Stimulated activated CD4-positive, alpha-beta T cell treated with anti-CD3 and anti-CD28 coated beads, Interleukin-12 subunit alpha, Interleukin-12 subunit beta, amount 100 ng/mL, for 24 hours (primary cell): ENCODE measurements around the gene OLFML2A.

Experiments used
- DNase-seq, 2 experiments: peaks; one replicate each; pipeline ENCODE4 v3.0.0-alpha.2; 2020; ENCODE audit warnings: low read depth in 2 of 2

OLFML2A gene

DNA sequence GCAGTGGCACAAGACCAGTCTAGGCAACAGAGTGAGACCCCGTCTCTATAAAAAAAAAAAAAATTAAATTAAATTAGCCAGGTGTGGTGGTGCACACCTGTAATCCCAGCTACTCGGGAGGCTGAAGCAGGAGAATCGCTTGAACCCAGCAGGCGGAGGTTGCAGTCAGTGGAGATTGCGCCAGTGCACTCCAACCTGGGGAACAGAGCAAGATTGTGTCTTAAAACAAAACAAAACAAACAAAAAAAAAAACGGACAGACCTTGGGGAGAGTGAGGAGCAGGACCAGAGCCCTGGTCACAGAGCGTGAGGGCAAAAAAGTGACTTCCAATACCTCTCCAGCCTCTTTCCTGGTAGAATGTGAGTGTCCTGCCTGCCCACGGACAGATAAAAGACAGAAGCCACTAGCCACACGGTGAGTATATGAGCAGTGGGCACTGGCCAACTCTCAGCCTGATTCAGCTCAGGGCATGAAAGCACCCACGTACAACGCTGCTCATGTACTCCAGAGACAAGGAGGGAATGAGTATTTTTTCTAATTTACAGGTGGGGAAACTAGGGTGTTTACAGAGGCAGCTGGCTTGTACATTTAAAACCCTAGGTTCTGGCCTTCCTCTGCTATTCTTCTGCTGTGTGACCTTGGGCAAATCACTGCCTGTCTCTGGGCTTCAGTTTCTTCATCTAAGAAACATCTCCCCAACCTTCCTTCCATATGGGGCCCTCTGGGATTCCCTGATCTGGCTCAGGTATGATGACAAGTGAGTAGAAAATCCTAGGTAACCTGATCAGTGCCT, 1.8 kb downstream of the OLFML2A start:
- no peak for DNase-seq

DNA sequence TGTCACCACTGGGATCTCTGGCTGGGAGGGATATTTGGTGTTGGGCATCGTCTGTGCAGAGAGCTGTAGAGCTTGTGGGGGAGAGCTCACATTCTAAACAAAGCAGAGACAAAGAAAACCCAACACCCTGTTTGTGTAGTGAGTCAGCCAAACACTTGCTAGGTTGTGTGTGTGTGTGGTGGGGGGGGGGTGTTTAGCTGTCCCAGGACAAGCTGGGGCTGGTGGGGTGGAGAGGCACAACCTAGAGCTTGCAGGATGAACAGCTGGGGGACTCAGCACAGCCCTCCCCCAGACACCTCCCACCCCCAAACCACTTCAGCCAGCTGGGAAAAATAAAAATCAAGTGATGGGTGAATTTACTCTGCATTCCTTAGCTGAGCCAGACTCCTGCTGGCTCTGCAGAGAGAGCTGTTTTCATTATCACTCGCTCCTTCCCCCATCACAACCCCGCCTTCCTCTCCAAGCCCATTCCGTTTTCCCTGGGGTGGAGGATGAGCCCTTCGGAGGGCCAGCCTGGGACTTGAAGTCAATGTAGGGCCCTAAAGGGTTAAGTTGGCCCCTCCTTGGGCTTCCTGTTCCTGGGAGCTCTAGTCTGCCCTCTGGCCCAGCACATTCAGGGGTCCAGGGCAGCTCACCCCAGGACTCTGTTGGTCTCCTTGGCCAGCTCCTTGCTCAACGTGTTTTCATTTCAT, 2.6 kb downstream of the OLFML2A start:
- no peak for DNase-seq

DNA sequence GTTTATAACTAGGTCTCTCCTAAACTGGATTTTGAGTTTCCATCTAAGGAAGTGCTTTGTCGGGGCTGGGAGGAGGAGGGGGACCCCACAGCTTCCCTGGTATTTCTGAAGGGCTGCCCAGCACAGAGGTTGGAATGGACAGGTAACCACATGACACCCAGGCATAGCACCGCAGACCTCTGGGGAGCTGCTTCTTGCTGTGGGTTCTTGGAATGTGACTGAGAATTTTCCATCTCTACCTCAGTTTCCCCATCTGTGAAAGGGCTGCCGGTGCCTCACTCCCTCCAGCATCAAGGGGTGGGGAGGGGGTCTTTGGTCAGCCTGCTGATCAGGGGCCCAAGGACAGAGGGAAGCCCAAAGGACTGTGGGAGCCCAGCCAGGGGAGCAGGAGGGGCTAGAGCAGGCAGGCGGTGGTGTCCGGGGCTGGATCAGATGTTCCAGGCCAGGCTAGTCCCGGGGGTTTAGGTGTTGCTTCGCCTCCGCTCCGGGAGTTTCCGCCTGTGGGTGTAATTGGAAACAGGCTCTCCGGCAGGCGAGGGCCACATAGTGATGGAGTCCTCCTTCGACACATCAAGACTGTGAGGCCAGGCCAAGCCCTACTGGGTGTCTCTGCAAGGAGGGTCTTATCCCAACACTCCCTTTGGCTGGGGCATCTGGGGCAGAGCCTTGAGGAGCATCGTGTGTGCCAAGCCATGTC, 3.3 kb downstream of the OLFML2A start:
- no peak for DNase-seq

DNA sequence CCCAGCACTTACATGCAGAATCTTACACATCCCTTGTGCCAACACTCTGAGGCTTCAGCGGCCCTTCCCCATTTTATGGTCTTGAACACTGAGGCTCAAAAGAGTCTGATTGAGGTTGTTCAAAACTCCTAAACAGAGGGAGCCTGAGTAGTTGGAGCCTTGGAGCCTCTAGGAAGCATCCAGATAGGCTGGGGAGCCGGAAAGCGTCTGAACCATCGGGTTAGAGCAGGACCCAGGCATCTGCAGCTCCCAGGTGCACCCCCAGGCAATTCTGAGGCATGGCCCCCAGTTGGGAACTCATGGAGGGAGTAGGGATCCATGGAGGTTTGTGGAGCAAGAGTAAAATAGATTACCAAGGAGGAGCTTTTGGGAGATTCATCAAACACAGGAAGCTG, 3.8 kb downstream of the OLFML2A start:
- no peak for DNase-seq

DNA sequence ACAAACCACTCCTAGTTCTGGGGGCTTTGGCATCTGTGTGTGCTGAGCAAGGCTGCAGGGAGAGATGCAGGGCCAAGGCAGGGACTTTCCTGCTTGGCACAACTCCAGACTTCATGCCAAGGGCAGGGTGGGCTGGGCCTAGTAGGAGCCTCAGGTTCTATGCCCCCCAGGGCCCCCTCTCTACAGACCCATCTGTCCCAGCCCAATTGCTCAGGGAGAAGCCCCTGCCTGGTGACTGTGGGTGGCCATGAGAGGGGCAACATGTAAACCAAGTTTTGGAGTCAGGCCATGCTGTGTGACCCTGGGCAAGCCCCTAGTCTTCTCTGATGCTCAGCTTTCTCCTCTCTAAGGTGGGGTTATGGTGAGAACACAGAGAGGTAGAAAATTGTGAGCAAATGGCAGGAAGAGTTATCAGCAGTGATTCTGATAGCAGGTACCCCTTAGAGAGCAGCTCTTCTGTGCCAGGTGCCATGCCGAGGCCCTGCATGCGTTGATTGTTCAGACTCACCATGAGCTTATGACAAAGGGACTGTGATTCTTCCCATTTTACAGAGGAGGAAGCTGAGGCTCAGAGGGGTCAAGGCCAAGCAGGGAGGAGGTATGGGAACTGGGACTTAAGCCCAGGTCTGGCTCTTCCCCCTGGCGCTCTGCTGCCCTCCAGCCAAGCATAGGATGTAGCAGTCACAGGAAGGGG, 5.2 kb downstream of the OLFML2A start:
- DNase-seq: no peak

DNA sequence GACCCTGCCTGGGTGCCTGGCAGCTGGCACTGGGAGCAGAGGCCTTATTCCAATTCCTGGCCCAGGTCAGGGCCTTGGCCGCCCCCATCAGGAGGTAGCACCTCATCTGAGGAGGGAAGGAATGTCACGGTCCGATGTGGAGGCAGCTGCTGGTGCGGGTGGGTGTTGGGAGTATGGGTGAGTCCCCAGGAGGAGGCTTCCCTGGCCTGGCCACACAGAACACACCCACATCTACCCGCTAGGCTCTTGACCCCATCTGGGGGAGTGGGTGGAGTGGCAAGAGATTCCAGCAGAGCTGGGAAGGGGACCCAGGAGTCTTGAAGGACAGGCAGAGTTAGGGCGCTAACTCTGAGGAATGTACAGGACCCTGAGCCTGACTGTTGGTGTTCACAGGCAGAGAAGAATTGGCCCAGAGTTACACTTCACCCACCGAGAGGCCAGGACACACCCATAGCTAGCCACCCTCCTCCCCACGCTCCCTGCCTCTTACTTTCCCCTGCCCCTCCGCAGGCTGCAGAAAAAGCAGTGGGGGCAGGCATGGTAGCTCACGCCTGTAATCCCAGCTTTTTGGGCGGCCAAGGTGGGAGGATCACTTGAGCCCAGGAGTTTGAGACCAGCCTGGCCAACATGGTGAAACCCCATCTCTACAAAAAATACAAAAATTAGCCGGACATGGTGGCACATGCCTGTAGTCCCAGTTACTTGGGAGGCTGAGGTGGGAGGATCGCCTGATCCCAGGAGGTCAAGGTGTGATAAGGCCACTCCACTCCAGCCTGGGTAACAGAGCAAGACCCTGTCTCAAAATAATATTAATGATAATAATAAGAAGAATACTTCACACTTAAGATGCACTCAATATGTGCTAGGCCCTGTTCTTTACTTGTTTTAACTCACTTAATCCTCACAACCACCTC, 6.0 kb downstream of the OLFML2A start:
- DNase-seq: no peak

DNA sequence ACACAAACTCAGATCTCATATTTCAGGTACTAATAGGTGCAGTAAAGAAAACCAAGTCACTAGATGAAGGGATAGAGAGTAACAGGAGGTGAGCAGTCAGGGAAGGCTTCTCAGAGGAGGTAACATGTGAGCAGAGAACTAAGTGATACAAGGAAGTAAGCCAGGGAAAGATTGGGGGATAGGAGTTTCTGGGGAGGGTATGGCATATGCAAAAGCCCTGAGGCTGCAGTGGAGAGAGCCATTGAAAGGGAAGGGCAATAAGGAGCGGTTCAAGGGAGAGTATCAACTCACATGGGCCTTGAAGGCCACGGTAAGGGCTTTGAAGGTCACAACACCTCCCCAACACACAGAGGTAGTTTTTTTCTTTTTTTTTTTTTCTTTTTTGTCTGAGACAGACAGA, 6.9 kb downstream of the OLFML2A start:
- no peak for DNase-seq

DNA sequence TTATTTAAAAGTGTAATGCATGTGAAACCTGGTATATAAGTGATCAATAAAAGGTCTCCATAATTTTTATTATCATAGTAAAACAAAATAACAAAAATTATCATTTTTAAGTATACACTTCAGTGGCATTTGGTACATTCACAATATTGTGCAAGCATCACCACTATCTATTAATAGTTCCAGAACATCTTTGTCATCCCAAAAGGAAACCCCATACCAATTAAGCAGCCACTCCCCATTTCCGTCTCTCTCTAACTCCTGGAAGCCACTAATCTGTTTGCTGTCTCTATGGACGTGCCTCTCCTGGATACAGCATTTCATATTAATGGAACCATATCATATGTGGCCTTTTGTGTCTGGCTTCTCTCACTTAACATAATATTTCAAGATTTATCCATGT, 7.6 kb downstream of the OLFML2A start:
- DNase-seq: no peak

DNA sequence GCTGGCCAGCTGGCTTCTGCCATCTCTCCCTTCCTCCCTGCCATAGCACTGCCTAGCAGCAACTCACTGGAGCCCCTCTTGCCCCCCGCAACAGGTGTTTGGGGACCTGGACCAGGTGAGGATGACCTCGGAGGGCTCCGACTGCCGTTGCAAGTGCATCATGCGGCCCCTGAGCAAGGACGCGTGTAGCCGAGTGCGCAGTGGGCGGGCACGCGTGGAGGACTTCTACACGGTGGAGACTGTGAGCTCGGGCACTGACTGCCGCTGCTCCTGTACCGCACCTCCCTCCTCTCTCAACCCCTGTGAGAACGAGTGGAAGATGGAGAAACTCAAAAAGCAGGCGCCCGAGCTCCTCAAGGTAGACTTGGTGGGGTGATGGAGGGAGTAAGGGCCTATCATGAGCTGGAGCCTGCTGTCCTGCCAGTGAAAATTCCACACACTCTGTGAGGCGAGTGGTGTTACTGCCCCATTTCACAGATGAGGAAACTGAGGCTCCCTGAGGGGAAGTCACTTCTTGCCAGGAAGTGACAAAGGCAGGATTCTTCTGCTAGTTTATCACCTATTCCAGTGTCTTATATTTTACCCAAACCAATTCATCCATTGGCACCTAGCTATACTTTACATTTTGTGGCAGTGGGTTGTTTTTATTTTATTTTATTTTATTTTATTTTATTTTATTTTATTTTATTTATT, 10.1 kb downstream of the OLFML2A start:
- no peak for DNase-seq

DNA sequence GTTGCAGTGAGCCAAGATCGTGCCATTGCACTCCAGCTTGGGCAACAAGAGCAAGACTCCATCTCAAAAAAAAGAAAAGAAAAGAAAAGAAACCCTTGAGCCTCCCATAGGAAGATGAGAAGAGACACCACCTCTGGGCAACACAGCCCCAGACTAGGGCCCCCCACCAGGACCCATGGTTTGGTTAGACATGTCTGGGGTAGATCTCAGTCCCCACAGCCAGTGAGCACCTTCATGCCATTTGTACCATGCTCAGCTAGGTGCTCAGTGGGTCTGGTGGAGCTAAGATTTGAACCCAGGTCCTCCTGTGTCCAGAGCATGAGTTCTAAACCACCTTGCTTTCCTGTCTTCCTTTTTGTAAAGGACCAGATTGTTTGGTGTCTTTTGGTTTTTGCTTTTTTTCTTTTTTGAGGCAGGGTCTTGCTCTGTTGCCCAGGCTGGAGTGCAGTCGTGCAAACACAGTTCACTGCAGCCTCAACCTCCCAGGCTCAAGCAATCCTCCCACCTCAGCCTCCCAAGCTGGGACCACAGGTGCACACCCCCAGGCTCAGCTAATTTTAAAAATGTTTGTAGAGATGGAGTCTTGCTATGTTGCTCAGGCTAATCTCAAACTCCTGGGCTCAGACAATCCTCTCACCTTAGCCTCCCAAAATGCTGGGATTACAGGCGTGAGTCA, 11.7 kb downstream of the OLFML2A start:
- DNase-seq: no peak

DNA sequence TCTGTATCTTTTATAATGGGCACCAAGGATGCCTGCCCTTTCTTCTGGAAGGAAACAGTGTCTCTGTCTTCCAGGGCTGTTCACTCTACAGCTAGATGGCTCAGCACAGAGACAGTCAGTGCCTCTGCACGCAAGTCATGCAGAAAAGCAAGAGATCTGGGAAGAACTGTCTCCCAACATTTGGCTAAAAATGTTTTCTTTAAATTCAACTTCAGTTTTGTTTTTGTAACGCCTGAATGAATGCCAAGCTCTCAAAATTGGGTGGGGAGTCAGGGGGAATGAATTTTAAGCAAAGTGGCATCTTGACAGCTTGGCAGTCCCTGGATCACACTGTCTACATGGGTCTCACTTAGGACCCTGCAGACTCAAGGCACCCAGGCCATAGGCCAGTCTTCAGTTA, 12.6 kb downstream of the OLFML2A start:
- DNase-seq: no peak

DNA sequence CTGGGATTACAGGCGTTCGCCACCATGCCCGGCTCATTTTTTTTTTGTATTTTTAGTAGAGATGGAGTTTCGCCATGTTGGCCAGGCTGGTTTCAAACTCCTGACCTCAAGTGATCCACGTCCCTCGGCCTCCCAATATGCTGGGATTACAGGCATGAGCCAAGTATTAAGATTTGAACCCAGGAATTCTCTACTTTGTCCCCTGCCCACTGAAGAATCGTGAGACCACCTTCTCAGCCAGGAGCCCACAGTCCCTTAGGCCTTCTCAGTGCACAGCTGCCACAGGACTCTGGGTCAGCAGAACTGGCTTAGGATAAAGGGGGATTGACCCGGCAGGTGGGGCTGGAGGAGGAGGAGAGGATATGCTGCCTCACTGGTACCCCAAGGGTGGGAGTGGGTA, 13.4 kb downstream of the OLFML2A start:
- no peak for DNase-seq

DNA sequence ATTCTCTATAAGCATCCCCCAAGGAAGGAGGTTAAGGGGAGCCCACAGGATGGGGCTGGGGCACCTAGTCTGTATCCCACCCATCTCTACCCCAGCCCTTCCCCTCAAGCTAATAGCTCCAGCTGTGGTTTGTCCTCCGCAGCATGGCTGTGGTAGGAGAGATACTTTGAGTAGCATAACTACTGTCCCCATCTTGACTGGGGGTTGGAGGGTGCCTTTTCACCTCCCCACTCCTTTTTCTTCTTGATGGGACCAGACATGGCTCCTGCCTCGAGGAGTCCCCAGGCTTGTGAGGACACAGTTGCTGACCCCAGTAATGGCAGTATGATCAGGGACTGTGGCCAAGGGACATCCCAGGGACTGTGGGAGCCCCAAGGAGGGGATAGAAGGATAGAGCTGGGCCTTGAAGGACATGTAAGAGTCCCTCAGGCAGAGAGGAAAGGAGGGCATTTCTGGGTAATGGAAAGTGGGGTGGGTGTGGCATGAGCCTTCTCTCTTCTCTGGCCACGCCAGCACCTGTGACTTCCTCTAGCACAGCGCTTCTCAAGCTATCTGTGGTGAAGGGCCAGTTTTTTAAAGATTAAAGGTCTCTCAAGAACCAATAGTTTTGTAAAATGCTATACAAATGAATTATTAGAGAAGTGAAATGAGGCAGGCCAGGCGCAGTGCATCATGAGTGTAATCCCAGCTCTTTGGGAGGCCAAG, 14.0 kb downstream of the OLFML2A start:
- no peak for DNase-seq

DNA sequence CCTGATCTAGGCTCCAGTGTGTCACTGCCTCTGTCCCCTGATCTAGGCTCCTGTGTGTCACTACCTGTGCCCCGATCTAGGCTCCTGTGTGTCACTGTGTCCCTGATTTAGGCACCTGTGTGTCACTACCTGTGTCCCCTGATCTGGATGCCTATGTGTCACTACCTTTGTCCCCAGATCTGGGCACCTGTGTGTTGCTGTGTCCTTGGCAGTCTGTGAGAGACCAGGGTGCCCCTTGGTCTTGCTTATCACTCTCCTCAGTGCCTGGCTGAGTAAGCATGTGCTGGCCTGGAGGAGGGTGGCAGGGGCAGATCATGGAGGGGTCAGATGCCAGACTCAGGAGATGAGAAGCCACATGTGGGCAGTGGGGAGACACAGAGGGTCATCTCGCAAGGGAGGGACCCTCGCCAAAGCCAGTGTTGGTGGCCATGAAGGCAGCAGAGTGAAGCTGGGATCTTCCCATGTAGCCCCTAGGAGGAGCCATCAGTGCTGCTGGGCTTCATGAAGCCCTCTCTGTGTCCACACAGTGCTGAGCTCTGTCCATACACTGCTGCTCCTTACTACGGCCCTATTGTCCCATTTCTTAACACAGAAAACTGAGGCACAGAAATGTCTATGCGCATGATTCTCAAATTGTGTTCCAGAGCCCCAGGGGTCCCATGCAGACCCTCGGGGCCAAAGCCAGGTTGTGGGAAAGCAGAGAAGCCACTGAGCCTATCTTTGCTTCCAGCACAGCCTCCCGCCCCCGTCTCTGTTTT, 15.5 kb downstream of the OLFML2A start:
- no peak for DNase-seq

DNA sequence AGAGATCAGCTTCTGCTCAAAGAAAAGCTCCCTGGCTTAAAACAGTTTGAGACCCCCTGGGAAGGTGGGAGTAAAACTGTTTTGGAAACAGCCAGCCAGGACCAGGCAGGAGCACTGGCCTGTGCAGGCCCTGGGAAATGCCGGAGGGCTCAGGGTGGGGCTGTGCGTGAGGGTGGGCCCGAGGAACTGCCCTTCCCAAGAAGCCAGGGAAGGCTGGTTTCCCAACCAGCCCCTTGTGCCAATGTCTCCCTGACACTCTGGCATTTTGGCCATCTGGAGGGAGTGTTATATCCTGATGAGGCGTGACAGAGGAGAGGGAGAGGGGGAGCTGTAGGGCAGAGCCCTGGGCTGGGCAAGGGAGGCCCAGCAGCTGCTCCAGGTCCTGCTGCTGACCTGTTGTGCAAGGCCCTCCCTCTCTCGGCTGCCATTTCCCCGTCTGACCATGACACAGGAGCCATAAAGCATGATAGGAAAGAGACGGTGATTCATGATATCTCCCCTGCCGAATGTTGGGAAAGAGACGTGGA, 16.1 kb downstream of the OLFML2A start:
- DNase-seq: no peak

DNA sequence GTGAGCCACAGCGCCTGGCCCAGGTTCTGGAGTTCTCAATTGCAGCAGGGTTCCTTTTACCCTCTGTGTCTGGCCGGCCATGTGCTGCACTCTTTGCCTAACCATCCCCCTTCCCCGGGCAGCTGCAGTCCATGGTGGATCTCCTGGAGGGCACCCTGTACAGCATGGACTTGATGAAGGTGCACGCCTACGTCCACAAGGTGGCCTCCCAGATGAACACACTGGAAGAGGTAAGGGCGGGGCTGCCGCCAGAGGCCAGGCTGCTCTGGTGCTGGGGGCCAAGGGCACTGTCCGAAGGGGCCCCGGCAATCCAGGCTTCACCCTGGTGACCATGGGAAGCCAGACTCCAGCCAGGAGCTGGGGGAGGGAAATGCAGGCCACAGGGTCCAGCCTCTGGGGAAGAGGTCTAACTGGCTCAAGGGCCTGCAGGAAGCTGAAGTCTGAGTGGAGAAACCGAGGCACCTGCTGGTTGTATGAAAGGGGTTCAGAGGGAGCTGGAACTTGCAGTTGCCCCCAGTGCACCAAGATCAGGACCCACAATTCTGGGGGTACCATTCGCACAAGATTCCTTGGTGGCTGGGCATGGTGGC, 18.1 kb downstream of the OLFML2A start:
- no peak for DNase-seq

DNA sequence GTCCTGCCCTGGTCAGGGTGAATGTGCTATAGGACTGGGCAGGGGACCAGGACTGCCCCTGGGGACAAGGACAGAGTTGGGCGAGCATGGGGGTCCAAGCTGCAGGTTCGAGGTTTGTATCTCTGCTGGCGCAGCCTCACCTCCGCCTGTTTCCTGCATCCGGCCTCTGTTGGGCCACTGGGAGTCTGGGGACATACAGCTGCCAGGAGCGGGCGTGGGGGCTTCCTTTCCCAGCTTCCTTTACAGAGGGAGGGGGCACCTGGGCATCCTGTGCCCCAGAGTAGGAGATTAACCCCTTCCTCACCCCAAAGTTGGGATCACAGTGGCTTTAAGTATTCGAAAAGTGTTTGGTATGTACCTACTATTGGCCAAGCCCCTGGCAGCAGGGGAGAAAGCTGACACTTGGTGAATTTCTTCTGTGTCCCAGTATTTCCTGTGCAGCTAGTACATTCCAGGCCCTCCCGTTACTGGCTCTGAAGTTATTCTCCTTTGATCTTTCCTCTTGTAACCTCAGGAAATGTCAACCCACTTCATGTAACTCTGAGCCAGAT, 19.0 kb downstream of the OLFML2A start:
- no peak for DNase-seq
